Activated B cell treated with CpG ODN at 0.5 μM for 24 hours (primary cell): ENCODE results near the gene KDM6A. TPM values are rescaled to one million over a fixed set of nuclear protein-coding genes. Genes with fewer than 3 reads are reported as not detected.

ENCODE experiments used
- ATAC-seq: fragments of 200-7000 bp; cut with Tn5 transposase; one replicate; pipeline ENCODE4 v1.10.0; 2021; ENCODE audit warnings: low read depth, mild to moderate bottlenecking, moderate library complexity
- CTCF ChIA-PET: fragments of 350-600 bp; sonication (Branson Sonifier 250); formaldehyde crosslinking; loops from one replicate; lab custom pipeline; 2021; ENCODE audit warnings: antibody characterized with exemption; lab: Charles Lee
- POLR2A ChIA-PET: fragments of 350-600 bp; sonication (Branson Sonifier 250); formaldehyde crosslinking; loops from one replicate; lab custom pipeline; 2021; ENCODE audit warnings: antibody characterized with exemption; lab: Charles Lee
- DNase-seq: peaks from one replicate; pipeline ENCODE4 v3.0.0; 2022
- H3K27ac Mint-ChIP-seq: one replicate; pipeline ENCODE4 v1.8.0; 2020; ENCODE audit warnings: mixed read lengths
- H3K27me3 Mint-ChIP-seq: one replicate; pipeline ENCODE4 v1.8.0; 2021; ENCODE audit warnings: mixed read lengths
- H3K36me3 Mint-ChIP-seq: one replicate; pipeline ENCODE4 v1.8.0; 2021; ENCODE audit warnings: low read depth, mixed read lengths
- H3K4me1 Mint-ChIP-seq: one replicate; pipeline ENCODE4 v1.8.0; 2021; ENCODE audit warnings: mixed read lengths
- H3K4me3 Mint-ChIP-seq: one replicate; pipeline ENCODE4 v1.8.0; 2020; ENCODE audit warnings: mild to moderate bottlenecking, mixed read lengths
- H3K9me3 Mint-ChIP-seq: one replicate; pipeline ENCODE4 v1.8.0; 2020; ENCODE audit warnings: mixed read lengths
- CTCF ChIP-seq: fragments of 200-600 bp; IDR thresholded peaks from one replicate; pipeline ENCODE4 v1.8.0; 2022; ENCODE audit warnings: antibody characterized with exemption, mild to moderate bottlenecking
- intact Hi-C: fragments of 100-400 bp; cut with micrococcal nuclease; formaldehyde crosslinking; loops from one replicate; pipeline ENCODE4 v1.15.1; 2024
- total RNA-seq: library from RNA; stranded (reverse); gene quantifications from 2 replicates; pipeline ENCODE4 v1.2.3, GENCODE V29; 2022

KDM6A gene
- total RNA-seq, 1 donor from 2014 or later = 36.0 TPM

GRCh38 chrX:44944894-44945293, 71.9 kb downstream of the KDM6A start:
- H3K27ac Mint-ChIP-seq = no peak overlapping the region
- CTCF ChIA-PET = no interaction called here

GRCh38 chrX:44945736-44946135, 72.7 kb downstream of the KDM6A start:
- Mint-ChIP-seq H3K9me3 (no peaks in the 10 kb centered on the region), H3K27me3 (no peaks in the 10 kb centered on the region), H3K4me3 (no peak overlapping the region), H3K4me1 (peaks cover 19% of the 10 kb centered on the region), H3K27ac (no peak overlapping the region), H3K36me3 (peaks cover 7% of the 10 kb centered on the region)
- DNase-seq = no peak
- TF ChIP-seq CTCF = no peak
- ChIA-PET CTCF (no interaction called here), POLR2A (no interaction called here)
- peak; percentile 40 for ATAC-seq
- intact Hi-C loops = no loop called here

More at GRCh38 chrX:44944894-44945293, 71.9 kb downstream of the KDM6A start:
- Mint-ChIP-seq H3K4me1 (peaks cover 12% of the 10 kb centered on the region), H3K36me3 (peaks cover 7% of the 10 kb centered on the region), H3K9me3 (no peaks in the 10 kb centered on the region), H3K4me3 (no peak overlapping the region), H3K27me3 (no peaks in the 10 kb centered on the region)
- TF ChIP-seq CTCF = no peak
- POLR2A ChIA-PET = no interaction called here
- no peak for DNase-seq
- intact Hi-C loops = no loop called here
- ATAC-seq = no peak

GRCh38 chrX:44946771-44947170, 73.8 kb downstream of the KDM6A start:
- no peaks in the 10 kb centered on the region for H3K27me3 Mint-ChIP-seq

GRCh38 chrX:44947995-44948394, 75.0 kb downstream of the KDM6A start:
- Mint-ChIP-seq H3K27me3 (no peaks in the 10 kb centered on the region), H3K9me3 (no peaks in the 10 kb centered on the region), H3K27ac (no peak overlapping the region), H3K4me3 (no peak overlapping the region), H3K4me1 (peaks cover 28% of the 10 kb centered on the region), H3K36me3 (peaks cover 10% of the 10 kb centered on the region)
- CTCF ChIA-PET = no interaction called here
- POLR2A ChIA-PET = no interaction called here
- DNase-seq = no peak
- intact Hi-C loops = no loop called here
- no peak for ATAC-seq
- TF ChIP-seq CTCF = no peak

More at GRCh38 chrX:44946771-44947170, 73.8 kb downstream of the KDM6A start:
- CTCF ChIA-PET = no interaction called here
- DNase-seq (no peak), ATAC-seq (no peak)
- no peaks in the 10 kb centered on the region for H3K9me3 Mint-ChIP-seq
- POLR2A ChIA-PET = no interaction called here
- no peak overlapping the region for H3K27ac Mint-ChIP-seq
- H3K36me3 Mint-ChIP-seq = peaks cover 7% of the 10 kb centered on the region
- intact Hi-C loops = no loop called here
- peaks cover 26% of the 10 kb centered on the region for H3K4me1 Mint-ChIP-seq
- no peak for TF ChIP-seq CTCF
- H3K4me3 Mint-ChIP-seq = no peak overlapping the region

DNA sequence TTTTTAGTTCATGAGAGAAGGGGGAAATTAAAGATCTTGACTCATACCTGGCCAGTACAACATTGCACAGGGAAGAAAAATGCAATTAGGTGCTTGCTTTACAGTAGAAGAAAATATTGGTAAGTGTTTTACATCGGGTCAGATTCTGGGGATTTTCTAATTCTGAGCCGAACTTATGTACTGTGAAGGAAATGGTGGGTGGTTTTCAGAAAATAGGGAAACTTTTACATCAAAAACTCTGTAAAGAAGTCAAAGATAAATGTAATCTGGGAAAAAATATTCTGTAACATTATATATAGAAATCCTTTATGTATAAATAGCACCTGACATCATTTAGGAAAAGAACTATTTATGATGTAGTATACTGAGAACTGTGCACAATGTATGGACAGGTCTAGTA, 75.4 kb downstream of the KDM6A start:
- intact Hi-C loops = no loop called here
- peaks cover 10% of the 10 kb centered on the region for H3K36me3 Mint-ChIP-seq
- ChIA-PET CTCF (no interaction called here), POLR2A (no interaction called here)
- no peaks in the 10 kb centered on the region for H3K27me3 Mint-ChIP-seq
- H3K4me1 Mint-ChIP-seq = peaks cover 31% of the 10 kb centered on the region
- DNase-seq = no peak
- ATAC-seq = no peak
- TF ChIP-seq CTCF = no peak
- H3K27ac Mint-ChIP-seq = no peak overlapping the region
- no peak overlapping the region for H3K4me3 Mint-ChIP-seq
- H3K9me3 Mint-ChIP-seq = no peaks in the 10 kb centered on the region
